Vagina (tissue), 2 donors: ENCODE data around the gene ZNF726.

Experiments used
- POLR2AphosphoS5 ChIP-seq, 2 donors: sonication (generic); formaldehyde crosslinking; IDR thresholded peaks; one replicate each; pipeline ENCODE4 v1.9.0; 2017; ENCODE audit warnings: antibody characterized with exemption in 2 of 2, mild to moderate bottlenecking in 2 of 2, low read depth in 1 of 2; ENCODE audit not compliant: insufficient read depth in 1 of 2
- TF ChIP-seq, protein P1 (sequence below), 3 experiments: fragments of 450-650 bp in 2 of 3; fragments of 200-600 bp in 1 of 3; sonication (generic) in 1 of 3; IDR thresholded peaks; one replicate each; pipeline ENCODE4 v1.5.1; 2017 to 2019; ENCODE audit warnings: antibody characterized with exemption in 3 of 3, mild to moderate bottlenecking in 2 of 3, moderate library complexity in 2 of 3

DNA sequence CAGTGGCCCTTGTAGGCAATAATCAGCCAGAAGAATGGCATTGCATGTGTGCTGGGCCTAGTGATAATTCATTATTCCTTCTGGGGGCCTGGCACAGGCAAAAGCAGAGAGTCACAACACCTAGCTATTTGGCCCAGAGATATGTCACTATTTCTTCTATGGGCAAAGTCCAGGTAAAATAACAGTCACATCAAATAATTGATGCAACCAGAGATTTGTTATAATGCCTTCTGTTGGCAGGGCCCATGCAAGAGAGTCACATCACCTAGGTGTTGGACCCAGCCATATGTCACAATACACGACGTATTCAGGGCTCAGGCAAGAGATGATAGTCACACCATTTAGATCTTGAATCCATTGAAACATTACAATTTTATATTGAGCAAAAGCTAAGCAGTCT is 66.1 kb downstream of the ZNF726 start:
- no peak for TF ChIP-seq POLR2AphosphoS5 (IDR thresholded peaks at IDR 0.05; ENCODE audit: insufficient read depth in 1 of 2, low read depth in 1 of 2)
- TF ChIP-seq, protein P1, sequence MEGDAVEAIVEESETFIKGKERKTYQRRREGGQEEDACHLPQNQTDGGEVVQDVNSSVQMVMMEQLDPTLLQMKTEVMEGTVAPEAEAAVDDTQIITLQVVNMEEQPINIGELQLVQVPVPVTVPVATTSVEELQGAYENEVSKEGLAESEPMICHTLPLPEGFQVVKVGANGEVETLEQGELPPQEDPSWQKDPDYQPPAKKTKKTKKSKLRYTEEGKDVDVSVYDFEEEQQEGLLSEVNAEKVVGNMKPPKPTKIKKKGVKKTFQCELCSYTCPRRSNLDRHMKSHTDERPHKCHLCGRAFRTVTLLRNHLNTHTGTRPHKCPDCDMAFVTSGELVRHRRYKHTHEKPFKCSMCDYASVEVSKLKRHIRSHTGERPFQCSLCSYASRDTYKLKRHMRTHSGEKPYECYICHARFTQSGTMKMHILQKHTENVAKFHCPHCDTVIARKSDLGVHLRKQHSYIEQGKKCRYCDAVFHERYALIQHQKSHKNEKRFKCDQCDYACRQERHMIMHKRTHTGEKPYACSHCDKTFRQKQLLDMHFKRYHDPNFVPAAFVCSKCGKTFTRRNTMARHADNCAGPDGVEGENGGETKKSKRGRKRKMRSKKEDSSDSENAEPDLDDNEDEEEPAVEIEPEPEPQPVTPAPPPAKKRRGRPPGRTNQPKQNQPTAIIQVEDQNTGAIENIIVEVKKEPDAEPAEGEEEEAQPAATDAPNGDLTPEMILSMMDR (IDR thresholded peaks at IDR 0.05), result no peak
